CD4-positive, alpha-beta T cell (primary cell): Measurements from ENCODE around the gene C1orf105. TPM values are rescaled to one million over a fixed set of nuclear protein-coding genes. Genes with fewer than 3 reads are reported as not detected.

ENCODE experiments used
- ATAC-seq: fragments of 200-7000 bp; cut with Tn5 transposase; one replicate; pipeline ENCODE4 v1.10.0; 2022; ENCODE audit warnings: mild to moderate bottlenecking; ENCODE audit not compliant: poor library complexity
- CTCF ChIA-PET: fragments of 350-600 bp; sonication (Branson Sonifier 250); formaldehyde crosslinking; loops from one replicate; lab custom pipeline; 2021; ENCODE audit warnings: antibody characterized with exemption, inconsistent platforms; lab: Charles Lee
- POLR2A ChIA-PET: fragments of 350-600 bp; sonication (Branson Sonifier 250); formaldehyde crosslinking; loops from one replicate; lab custom pipeline; 2021; ENCODE audit warnings: antibody characterized with exemption, inconsistent platforms; lab: Charles Lee
- DNase-seq, 14 experiments: peaks; one replicate each; pipeline ENCODE4 v3.0.0-alpha.2; 2013 to 2020; ENCODE audit warnings: mixed read lengths in 2 of 14
- H3K27ac ChIP-seq, 2 donors: one replicate each; pipeline versions ENCODE4 v1.5.1 to v1.7.0; 2013; ENCODE audit warnings: low read length in 2 of 2, low read depth in 1 of 2, mild to moderate bottlenecking in 1 of 2
- H3K27me3 ChIP-seq, 2 experiments: 1 replicate in 1 of 2; 2 replicates in 1 of 2; pipeline versions ENCODE4 v1.6.1 to v1.7.0; 2013; ENCODE audit warnings: low read length in 2 of 2, control low read depth in 1 of 2, mild to moderate bottlenecking in 1 of 2, moderate library complexity in 1 of 2; ENCODE audit not compliant: insufficient read depth in 2 of 2, control insufficient read depth in 1 of 2
- H3K36me3 ChIP-seq: one replicate; pipeline ENCODE4 v1.6.1; 2013; ENCODE audit warnings: low read length, control low read depth; ENCODE audit not compliant: insufficient read depth
- H3K4me1 ChIP-seq: one replicate; pipeline ENCODE4 v1.6.1; 2013; ENCODE audit warnings: low read length, control low read depth; ENCODE audit not compliant: insufficient read depth
- H3K4me3 ChIP-seq: one replicate; pipeline ENCODE4 v1.5.1; 2013; ENCODE audit warnings: mild to moderate bottlenecking, low read length, moderate library complexity
- H3K9me3 ChIP-seq, 2 experiments: 1 replicate in 1 of 2; 2 replicates in 1 of 2; pipeline versions ENCODE4 v1.6.1 to v1.7.0; 2013; ENCODE audit warnings: low read length in 2 of 2, mild to moderate bottlenecking in 2 of 2, control low read depth in 1 of 2, moderate library complexity in 1 of 2; ENCODE audit not compliant: control insufficient read depth in 1 of 2, insufficient read depth in 1 of 2
- H3K27ac Mint-ChIP-seq: one replicate; pipeline ENCODE4 v1.8.0; 2020; ENCODE audit warnings: mixed read lengths
- H3K27me3 Mint-ChIP-seq: one replicate; pipeline ENCODE4 v1.8.0; 2021; ENCODE audit warnings: mixed read lengths
- H3K36me3 Mint-ChIP-seq: one replicate; pipeline ENCODE4 v1.8.0; 2021; ENCODE audit warnings: low read depth, mixed read lengths
- H3K4me1 Mint-ChIP-seq: one replicate; pipeline ENCODE4 v1.8.0; 2021; ENCODE audit warnings: low read depth, mixed read lengths
- H3K4me3 Mint-ChIP-seq: one replicate; pipeline ENCODE4 v1.8.0; 2020; ENCODE audit warnings: mild to moderate bottlenecking, mixed read lengths
- H3K9me3 Mint-ChIP-seq: one replicate; pipeline ENCODE4 v1.8.0; 2020; ENCODE audit warnings: mixed read lengths
- CTCF ChIP-seq: fragments of 200-600 bp; IDR thresholded peaks from one replicate; pipeline ENCODE4 v1.8.0; 2022; ENCODE audit warnings: antibody characterized with exemption, mild to moderate bottlenecking
- intact Hi-C, 2 experiments: fragments of 100-400 bp; cut with DNase I in 1 of 2; cut with micrococcal nuclease in 1 of 2; formaldehyde crosslinking; loops; one replicate each; pipeline versions ENCODE4 v1.15.1 to v1.9.0; 2023 to 2025; cut with DNase I, micrococcal nuclease
- total RNA-seq, 174 experiments: library from RNA in 2 of 174; stranded (reverse) in 2 of 174; gene quantifications; one replicate each; pipeline ENCODE4 v1.2.3 and lab custom pipeline; 2021 to 2026

Gene C1orf105
- total RNA-seq, 2 experiments from 2014 or later: not detected

GRCh38 chr1:172411791-172412338 is 8.6 kb upstream of the C1orf105 start:
- Histone ChIP-seq H3K4me1 (no peaks in the 10 kb centered on the region), H3K4me3 (no peak overlapping the region), H3K27ac (no peak overlapping the region), H3K9me3 (no peaks in the 10 kb centered on the region), H3K27me3 (no peaks in the 10 kb centered on the region), H3K36me3 (no peaks in the 10 kb centered on the region)
- Mint-ChIP-seq H3K27me3 (no peaks in the 10 kb centered on the region), H3K27ac (no peak overlapping the region), H3K4me3 (no peak overlapping the region), H3K4me1 (peaks cover 5% of the 10 kb centered on the region), H3K9me3 (no peaks in the 10 kb centered on the region), H3K36me3 (no peaks in the 10 kb centered on the region)
- no peak for TF ChIP-seq CTCF
- intact Hi-C loops: no loop called here
- ATAC-seq (no peak), DNase-seq (no peak)
- POLR2A ChIA-PET: no interaction called here
- CTCF ChIA-PET: interaction anchor here (1.4 kb wide), 1 partner anchor 10 kb away, joined by 3 read pairs; no protein-coding TSS in a partner anchor

GRCh38 chr1:172414331-172414730 is 6.2 kb upstream of the C1orf105 start:
- no peak overlapping the region for H3K4me3 Mint-ChIP-seq
- Histone ChIP-seq H3K4me1 (no peaks in the 10 kb centered on the region), H3K9me3 (no peaks in the 10 kb centered on the region), H3K36me3 (no peaks in the 10 kb centered on the region), H3K4me3 (no peak overlapping the region), H3K27me3 (no peaks in the 10 kb centered on the region), H3K27ac (no peak overlapping the region)
- TF ChIP-seq CTCF: no peak
- H3K9me3 Mint-ChIP-seq: no peaks in the 10 kb centered on the region
- no peak for DNase-seq
- H3K27ac Mint-ChIP-seq: no peak overlapping the region
- CTCF ChIA-PET: interaction anchor here (0.6 kb wide), 1 partner anchor 507 kb away, joined by 3 read pairs; no protein-coding TSS in a partner anchor
- H3K4me1 Mint-ChIP-seq: peaks cover 5% of the 10 kb centered on the region
- no peaks in the 10 kb centered on the region for H3K36me3 Mint-ChIP-seq
- POLR2A ChIA-PET: interaction anchor here (0.6 kb wide), 1 partner anchor 404 kb away, joined by 3 read pairs; no protein-coding TSS in a partner anchor
- ATAC-seq: no peak
- intact Hi-C loops: no loop called here
- H3K27me3 Mint-ChIP-seq: no peaks in the 10 kb centered on the region

GRCh38 chr1:172416496-172417035 is 3.9 kb upstream of the C1orf105 start:
- Histone ChIP-seq H3K4me1 (no peaks in the 10 kb centered on the region), H3K9me3 (no peaks in the 10 kb centered on the region), H3K36me3 (no peaks in the 10 kb centered on the region), H3K27ac (no peak overlapping the region), H3K4me3 (no peak overlapping the region), H3K27me3 (no peaks in the 10 kb centered on the region)
- ChIA-PET POLR2A (interaction anchor here (1.0 to 2.5 kb wide), 3 partner anchors 9 to 116 kb away, joined by 3 to 9 read pairs (median 3); no protein-coding TSS in a partner anchor), CTCF (interaction anchor here (1.0 to 1.2 kb wide), 2 partner anchors 12 to 58 kb away, joined by 3 read pairs; no protein-coding TSS in a partner anchor)
- peaks cover 19% of the 10 kb centered on the region for H3K4me1 Mint-ChIP-seq
- H3K9me3 Mint-ChIP-seq: no peaks in the 10 kb centered on the region
- ATAC-seq (no peak), DNase-seq (no peak)
- intact Hi-C loops: no loop called here
- TF ChIP-seq CTCF: no peak
- H3K4me3 Mint-ChIP-seq: no peak overlapping the region
- H3K27ac Mint-ChIP-seq: no peak overlapping the region
- no peaks in the 10 kb centered on the region for H3K27me3 Mint-ChIP-seq
- no peaks in the 10 kb centered on the region for H3K36me3 Mint-ChIP-seq
